Measurements from ENCODE around the gene CORO1C.

Gene CORO1C

DNA sequence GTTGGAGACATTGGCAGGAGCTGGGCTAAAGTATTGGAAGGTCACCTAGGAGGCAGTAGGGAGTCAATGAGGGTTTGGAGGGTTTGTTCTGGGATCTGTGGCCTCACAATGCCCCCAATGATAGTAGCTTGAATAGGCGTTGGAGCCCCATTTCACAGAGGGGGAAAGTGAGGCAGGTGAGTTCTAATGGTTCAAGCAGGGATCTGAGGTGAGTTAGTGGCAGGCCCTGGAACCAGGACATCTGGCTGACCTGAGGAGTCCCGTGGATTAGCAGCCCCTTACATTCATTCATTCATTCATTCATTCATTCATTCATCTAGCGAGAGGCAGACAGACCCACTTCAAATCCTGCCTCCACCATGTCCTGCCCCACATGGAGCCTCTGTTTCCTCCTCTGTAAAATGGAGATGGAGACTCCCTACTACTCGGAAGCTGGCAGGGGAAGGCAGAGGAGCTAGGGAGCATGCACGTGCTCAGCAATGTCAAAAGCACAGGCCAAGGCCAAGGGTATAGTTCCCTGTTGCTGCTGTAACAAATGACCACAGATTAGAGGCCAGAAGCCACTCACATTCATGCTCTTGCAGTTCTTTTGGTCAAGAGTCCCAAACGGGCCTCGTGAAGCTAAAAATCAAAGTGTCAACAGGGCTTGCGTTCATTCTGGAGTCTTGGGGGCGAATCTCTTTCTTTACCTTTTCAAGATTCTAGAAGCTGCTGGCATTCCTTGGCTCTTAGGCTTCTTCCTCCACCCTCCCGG is 131.2 kb downstream of the CORO1C start:
- no peak for DNase-seq (ENCODE audit: low read depth in 3 of 3)

DNA sequence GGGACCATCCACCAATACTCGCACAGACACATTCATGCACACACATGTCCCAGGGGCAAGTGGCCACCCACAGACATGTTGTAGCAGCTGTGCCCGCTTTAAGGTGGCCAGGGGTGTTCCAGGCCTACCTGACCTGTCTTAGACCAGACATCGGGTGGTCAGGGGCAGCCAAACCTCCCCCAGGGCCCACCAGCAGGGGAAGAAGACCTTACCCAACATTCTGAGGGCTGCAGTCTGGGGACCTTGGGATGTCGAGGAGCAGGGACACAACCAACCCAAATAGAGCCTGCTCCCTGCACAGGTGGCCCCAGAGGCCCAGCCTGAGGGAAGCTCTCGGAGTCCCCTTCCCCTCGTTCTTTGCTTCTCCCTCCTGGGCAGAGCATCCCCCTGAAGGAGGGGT is 131.8 kb downstream of the CORO1C start:
- DNase-seq (ENCODE audit: low read depth in 3 of 3) = no peak

DNA sequence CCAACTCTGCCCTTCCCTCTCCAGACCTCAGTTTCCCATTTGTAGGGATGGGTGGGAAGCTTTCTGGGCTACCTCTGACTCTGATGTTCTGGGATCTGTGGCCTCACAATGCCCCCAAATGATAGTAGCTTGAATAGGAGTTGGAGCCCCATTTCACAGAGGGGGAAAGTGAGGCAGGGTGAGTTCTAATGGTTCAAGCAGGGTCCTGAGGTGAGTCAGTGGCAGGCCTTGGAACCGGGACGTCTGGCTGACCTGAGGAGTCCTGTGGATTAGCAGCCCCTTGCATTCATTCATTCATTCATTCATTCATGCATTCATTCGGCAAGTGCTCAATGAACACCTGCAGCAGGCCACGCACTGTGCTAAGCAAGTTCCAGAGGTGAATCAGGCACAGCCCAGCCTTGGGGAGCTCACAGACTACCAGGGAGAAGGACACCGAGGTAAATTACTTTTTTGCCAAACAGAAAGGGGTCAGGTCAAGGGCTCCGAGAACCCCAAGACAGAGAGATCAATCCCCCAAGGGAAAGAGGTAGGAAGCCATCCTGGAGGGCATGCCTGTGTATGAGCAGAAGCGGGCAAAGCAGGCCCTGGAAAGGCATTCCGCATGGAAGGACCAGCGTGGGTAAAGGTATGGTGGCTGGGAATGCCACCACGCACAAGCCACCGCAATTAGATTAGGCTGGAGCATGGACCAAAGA is 132.6 kb downstream of the CORO1C start:
- no peak for DNase-seq (ENCODE audit: low read depth in 3 of 3)

DNA sequence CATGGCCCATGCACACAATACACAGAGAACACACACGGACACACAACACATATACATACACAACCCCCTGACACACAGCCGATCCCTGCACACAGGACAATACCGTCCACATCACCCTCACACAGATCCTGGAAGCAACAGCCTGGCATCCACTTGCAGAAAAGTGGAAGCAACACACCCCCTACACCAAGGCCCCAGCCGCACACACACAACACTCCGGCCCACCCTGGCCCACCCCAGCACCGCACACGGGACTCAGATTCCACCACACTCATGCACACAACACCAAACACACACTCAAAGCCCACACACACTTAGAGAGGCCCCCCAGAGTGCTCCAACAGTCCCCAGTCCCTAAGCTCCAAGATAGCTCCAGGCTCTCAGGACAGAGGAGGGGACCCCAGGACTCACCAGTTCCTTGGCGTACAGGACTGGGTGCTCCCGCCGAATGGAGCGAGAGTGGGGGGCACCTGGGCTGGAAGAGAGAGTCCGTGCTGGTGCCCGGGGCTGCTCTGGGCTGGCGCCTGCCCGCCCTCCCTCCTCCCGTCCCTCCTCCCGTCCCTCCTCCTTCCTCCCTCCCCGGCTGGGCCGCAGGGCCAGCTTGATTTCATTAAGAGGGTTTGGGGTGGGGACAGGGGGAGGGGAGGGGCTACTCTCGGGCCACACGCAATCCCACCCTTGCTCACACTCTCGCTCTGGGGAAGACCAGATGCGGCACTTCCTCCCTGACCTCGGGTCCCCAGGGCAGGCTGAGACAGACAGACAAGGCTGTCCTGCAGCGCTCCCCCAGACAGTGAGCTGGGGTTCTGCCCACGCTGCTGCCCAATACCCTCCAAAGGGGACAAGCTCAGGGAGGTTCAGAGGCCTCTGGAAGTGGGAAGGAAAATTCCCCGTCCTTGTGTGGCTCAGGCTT is 133.5 kb downstream of the CORO1C start, which contains the start of gene TMEM119:
TMEM119 (minus strand) TSS at position 526 of the 913 bp plus-strand sequence. CDS start 5,701 bp downstream, outside the sequence.
- no peak for DNase-seq (ENCODE audit: low read depth in 3 of 3)

DNA sequence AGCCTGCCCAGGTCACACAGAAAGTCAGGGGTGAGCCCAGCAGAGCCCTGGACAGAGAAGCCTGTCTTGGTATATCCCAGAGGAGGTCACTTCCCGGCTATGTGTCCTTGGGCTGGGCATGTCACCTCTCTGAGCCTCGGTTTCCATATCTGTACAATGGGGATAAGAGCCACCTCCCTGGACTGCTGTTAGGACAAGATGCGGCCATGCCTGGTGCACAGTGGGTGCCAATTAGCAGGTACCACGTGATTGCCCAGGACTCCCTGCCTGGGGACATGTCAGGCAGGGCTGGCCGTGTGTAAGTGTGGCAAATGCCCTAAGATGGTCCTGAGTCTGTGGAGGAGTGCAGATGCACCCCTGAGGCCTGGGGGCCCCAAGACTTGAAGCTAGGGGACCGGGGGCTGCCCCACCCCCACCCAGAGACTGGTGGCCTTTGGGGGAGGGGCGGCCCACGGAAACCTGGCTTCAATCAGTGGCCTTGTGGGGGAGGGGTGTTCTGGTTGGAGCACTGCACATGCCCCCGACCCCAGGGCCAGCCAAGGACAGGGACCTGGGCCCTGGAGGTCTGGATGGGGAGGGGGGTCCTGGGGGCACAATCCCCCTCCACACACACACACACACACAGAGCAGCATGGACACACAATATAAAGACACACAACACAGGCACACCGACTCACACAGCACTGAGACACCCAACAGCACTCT is 134.3 kb downstream of the CORO1C start:
- DNase-seq (ENCODE audit: low read depth in 3 of 3) = no peak

DNA sequence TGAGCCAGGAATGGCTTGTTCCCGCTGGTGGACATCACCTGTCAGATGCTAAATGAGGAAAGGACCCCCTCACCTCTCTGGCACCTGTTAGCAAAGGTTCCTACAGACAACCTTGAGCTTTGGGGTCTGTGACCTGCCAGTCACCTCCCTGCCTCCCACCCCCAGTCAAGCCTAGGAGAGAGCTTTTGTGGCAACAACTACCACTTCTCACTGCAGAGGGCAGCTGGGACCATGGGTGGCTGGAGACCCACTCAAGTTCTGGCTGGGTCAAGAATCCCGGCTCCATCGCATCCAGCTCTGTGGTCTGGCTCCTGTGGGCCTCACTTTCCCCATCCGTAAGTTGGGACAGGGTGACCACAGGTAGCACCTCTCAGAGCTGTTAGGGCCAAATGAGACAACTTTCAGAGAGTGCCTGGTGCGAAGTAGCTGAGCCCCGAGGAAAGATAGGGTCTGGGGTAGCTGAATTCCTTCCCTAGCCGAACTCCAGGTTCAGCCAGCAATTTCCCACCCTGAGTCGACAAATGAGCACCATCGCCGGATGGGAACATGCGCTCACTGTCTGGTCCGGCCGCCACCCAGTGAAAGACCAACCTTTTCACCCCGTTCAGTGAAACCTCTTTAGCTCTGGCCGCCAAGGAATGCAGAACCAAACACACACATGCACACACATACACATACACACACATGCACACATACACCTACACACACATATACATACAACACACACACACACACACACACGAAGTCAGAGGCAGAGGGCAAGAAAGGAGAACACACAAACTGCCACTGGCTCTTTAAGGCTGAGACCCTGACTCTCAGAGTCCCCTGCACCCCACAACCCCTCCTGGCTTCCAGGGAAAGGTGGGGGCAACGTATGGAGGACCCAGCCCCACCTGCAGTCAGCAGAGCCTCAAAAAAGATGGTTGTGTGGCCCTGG is 135.3 kb downstream of the CORO1C start:
- DNase-seq (ENCODE audit: low read depth in 3 of 3) = no peak
